SK-N-SH (cell line): ENCODE measurements around the gene TCOF1.

Experiments
- ELF1 ChIP-seq: IDR thresholded peaks from 2 replicates; pipeline ENCODE4 v1.4.0; 2012
- EP300 ChIP-seq, 2 experiments: IDR thresholded peaks; 2 replicates each; pipeline versions ENCODE4 v1.4.0 to v1.6.1; 2012; ENCODE audit warnings: borderline replicate concordance in 1 of 2, low read depth in 1 of 2, low read length in 1 of 2
- EZH2phosphoT487 ChIP-seq: fragments of 200-600 bp; sonication (generic); IDR thresholded peaks from 2 replicates; pipeline ENCODE4 v1.6.1; 2017; ENCODE audit warnings: low read depth, mixed run types, mild to moderate bottlenecking, antibody characterized with exemption, moderate library complexity, borderline replicate concordance
- FOXM1 ChIP-seq: IDR thresholded peaks from 2 replicates; pipeline ENCODE4 v1.4.0; 2012; ENCODE audit warnings: low read depth, mild to moderate bottlenecking
- GABPA ChIP-seq: IDR thresholded peaks from 2 replicates; pipeline ENCODE4 v1.4.0; 2012; ENCODE audit warnings: low read depth, mild to moderate bottlenecking
- NRF1 ChIP-seq: IDR thresholded peaks from 2 replicates; pipeline ENCODE4 v1.6.1; 2012; ENCODE audit warnings: low read depth, mild to moderate bottlenecking, low read length
- POLR2AphosphoS5 ChIP-seq: IDR thresholded peaks from 2 replicates; pipeline ENCODE4 v1.6.1; 2012; ENCODE audit warnings: low read depth, low read length
- RAD21 ChIP-seq: IDR thresholded peaks from 2 replicates; pipeline ENCODE4 v1.6.1; 2012; ENCODE audit warnings: mild to moderate bottlenecking, low read length
- SIN3A ChIP-seq: IDR thresholded peaks from 2 replicates; pipeline ENCODE4 v1.6.1; 2012; ENCODE audit warnings: low read depth, mild to moderate bottlenecking, low read length, moderate library complexity, borderline replicate concordance
- TF ChIP-seq, protein P1 (sequence below): fragments of 200-600 bp; sonication (generic); IDR thresholded peaks from 2 replicates; pipeline ENCODE4 v1.6.1; 2017; ENCODE audit warnings: antibody characterized with exemption, mild to moderate bottlenecking, moderate library complexity
- TF ChIP-seq, protein P2 (sequence below): IDR thresholded peaks from 2 replicates; pipeline ENCODE4 v1.6.1; 2012; ENCODE audit warnings: mild to moderate bottlenecking, low read depth, low read length, moderate library complexity
- TF ChIP-seq, protein P3 (sequence below): fragments of 150-350 bp; IDR thresholded peaks from 2 replicates; pipeline ENCODE4 v1.6.1; 2016; ENCODE audit warnings: mild to moderate bottlenecking, low read depth, low read length

DNA sequence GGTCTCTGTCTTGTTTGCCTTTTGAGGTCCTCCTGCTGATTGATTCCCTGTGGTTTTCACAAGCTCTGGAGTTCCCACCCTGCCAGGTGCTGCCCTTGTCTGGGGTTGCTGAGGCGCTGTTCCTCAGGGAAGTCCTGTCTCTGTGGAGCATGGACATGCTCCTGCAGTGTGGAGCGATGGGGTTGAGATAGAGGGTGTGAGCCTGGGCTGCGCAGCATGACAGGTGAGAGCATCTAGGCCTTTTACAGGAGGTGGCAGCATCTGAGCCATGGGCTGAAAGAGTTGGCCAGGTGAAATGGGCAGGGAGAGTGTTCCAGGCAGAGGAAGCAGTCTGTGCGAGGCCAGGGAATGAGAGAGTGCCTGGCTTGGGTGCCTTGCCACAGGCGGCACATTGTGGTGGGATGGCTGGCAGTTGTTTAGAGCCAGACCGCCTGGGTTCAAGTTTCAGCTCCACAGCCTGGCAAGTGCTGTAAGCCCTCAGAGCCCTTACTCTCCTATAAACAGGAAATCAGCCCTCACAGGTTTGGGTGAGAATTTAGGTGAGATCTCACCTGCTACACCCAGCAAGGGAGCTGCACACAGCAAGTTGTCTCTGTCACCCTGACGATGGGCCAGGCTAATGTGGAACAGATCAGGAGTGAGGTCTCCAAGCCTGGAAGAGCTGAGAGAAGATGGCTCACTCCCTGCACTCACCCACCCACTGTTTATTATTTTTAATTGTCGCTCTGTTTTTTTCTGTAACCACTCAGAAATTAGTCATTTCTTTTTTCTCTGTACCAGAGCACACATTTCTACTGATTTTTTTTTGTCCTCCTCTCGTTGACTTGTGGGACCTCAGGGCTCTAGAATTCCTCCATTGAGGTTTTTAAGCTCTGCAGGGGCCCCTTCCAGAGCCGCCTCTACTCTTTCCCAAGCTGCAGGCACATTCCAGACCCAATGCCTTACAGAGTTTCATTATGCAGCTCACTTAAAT is 19.6 kb downstream of the TCOF1 start:
- TF ChIP-seq POLR2AphosphoS5: no peak
- no peak for TF ChIP-seq SIN3A
- no peak for TF ChIP-seq EZH2phosphoT487
- TF ChIP-seq, protein P1, sequence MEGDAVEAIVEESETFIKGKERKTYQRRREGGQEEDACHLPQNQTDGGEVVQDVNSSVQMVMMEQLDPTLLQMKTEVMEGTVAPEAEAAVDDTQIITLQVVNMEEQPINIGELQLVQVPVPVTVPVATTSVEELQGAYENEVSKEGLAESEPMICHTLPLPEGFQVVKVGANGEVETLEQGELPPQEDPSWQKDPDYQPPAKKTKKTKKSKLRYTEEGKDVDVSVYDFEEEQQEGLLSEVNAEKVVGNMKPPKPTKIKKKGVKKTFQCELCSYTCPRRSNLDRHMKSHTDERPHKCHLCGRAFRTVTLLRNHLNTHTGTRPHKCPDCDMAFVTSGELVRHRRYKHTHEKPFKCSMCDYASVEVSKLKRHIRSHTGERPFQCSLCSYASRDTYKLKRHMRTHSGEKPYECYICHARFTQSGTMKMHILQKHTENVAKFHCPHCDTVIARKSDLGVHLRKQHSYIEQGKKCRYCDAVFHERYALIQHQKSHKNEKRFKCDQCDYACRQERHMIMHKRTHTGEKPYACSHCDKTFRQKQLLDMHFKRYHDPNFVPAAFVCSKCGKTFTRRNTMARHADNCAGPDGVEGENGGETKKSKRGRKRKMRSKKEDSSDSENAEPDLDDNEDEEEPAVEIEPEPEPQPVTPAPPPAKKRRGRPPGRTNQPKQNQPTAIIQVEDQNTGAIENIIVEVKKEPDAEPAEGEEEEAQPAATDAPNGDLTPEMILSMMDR: no peak
- no peak for TF ChIP-seq NRF1
- TF ChIP-seq, protein P2, sequence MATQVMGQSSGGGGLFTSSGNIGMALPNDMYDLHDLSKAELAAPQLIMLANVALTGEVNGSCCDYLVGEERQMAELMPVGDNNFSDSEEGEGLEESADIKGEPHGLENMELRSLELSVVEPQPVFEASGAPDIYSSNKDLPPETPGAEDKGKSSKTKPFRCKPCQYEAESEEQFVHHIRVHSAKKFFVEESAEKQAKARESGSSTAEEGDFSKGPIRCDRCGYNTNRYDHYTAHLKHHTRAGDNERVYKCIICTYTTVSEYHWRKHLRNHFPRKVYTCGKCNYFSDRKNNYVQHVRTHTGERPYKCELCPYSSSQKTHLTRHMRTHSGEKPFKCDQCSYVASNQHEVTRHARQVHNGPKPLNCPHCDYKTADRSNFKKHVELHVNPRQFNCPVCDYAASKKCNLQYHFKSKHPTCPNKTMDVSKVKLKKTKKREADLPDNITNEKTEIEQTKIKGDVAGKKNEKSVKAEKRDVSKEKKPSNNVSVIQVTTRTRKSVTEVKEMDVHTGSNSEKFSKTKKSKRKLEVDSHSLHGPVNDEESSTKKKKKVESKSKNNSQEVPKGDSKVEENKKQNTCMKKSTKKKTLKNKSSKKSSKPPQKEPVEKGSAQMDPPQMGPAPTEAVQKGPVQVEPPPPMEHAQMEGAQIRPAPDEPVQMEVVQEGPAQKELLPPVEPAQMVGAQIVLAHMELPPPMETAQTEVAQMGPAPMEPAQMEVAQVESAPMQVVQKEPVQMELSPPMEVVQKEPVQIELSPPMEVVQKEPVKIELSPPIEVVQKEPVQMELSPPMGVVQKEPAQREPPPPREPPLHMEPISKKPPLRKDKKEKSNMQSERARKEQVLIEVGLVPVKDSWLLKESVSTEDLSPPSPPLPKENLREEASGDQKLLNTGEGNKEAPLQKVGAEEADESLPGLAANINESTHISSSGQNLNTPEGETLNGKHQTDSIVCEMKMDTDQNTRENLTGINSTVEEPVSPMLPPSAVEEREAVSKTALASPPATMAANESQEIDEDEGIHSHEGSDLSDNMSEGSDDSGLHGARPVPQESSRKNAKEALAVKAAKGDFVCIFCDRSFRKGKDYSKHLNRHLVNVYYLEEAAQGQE: no peak
- TF ChIP-seq, protein P3, sequence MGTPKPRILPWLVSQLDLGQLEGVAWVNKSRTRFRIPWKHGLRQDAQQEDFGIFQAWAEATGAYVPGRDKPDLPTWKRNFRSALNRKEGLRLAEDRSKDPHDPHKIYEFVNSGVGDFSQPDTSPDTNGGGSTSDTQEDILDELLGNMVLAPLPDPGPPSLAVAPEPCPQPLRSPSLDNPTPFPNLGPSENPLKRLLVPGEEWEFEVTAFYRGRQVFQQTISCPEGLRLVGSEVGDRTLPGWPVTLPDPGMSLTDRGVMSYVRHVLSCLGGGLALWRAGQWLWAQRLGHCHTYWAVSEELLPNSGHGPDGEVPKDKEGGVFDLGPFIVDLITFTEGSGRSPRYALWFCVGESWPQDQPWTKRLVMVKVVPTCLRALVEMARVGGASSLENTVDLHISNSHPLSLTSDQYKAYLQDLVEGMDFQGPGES: no peak
- no peak for TF ChIP-seq GABPA
- TF ChIP-seq FOXM1: no peak
- no peak for TF ChIP-seq RAD21
- TF ChIP-seq ELF1: no peak
- no peak for TF ChIP-seq EP300 (IDR thresholded peaks at IDR 0.05; ENCODE audit: borderline replicate concordance in 1 of 2, low read depth in 1 of 2, low read length in 1 of 2)
